Panc1 (cell line): ENCODE data around the gene C1orf74.

Source experiments
- CTCF ChIP-seq: fragments of 450-650 bp; IDR thresholded peaks from 2 replicates; pipeline ENCODE4 v1.5.1; 2017; ENCODE audit warnings: mild to moderate bottlenecking
- POLR2AphosphoS5 ChIP-seq: IDR thresholded peaks from 2 replicates; pipeline ENCODE4 v1.6.1; 2012; ENCODE audit warnings: mild to moderate bottlenecking, low read depth, low read length, moderate library complexity
- SIN3A ChIP-seq: IDR thresholded peaks from 2 replicates; pipeline ENCODE4 v1.6.1; 2012; ENCODE audit warnings: low read depth, mild to moderate bottlenecking, low read length, moderate library complexity, borderline replicate concordance; ENCODE audit not compliant: insufficient read depth

- TF ChIP-seq CTCF (no peak), POLR2AphosphoS5 (no peak), SIN3A (no peak)
Measured at GRCh38 chr1:209813902-209814301, 29.5 kb upstream of the C1orf74 start.
